Measurements from ENCODE around the gene CRCP. TPM values are rescaled to one million over a fixed set of nuclear protein-coding genes. Genes with fewer than 3 reads are reported as not detected.

CRCP gene
- total and polyA plus RNA-seq, 2 of the 13 experiments (the other 11 are each of a cell fraction or from before 2014, with no cell fraction given) = 22.7 to 31.0 TPM

- TF ChIP-seq ZNF407 (CRISPR knock-in tag; IDR thresholded peaks at IDR 0.05; ENCODE audit: not compliant biosample characterization) (peak; percentile 46), E2F5 (CRISPR knock-in tag; conservative IDR thresholded peaks at IDR 0.05) (peak; percentile 61), MTF1 (CRISPR knock-in tag; IDR thresholded peaks at IDR 0.05) (no peak), NFYB (CRISPR knock-in tag; IDR thresholded peaks at IDR 0.05) (peak; percentile 89), ZNF224 (CRISPR knock-in tag; IDR thresholded peaks at IDR 0.05) (0 out of 2 replicates have a peak, but pooled peaks have one; percentile 61), PHF8 (CRISPR knock-in tag; IDR thresholded peaks at IDR 0.05) (peak; percentile 73), MBD4 (IDR thresholded peaks at IDR 0.05; ENCODE audit: borderline replicate concordance, low read length) (no peak), ZNF225 (CRISPR knock-in tag; IDR thresholded peaks at IDR 0.05) (no peak)
- TF ChIP-seq, protein P1, sequence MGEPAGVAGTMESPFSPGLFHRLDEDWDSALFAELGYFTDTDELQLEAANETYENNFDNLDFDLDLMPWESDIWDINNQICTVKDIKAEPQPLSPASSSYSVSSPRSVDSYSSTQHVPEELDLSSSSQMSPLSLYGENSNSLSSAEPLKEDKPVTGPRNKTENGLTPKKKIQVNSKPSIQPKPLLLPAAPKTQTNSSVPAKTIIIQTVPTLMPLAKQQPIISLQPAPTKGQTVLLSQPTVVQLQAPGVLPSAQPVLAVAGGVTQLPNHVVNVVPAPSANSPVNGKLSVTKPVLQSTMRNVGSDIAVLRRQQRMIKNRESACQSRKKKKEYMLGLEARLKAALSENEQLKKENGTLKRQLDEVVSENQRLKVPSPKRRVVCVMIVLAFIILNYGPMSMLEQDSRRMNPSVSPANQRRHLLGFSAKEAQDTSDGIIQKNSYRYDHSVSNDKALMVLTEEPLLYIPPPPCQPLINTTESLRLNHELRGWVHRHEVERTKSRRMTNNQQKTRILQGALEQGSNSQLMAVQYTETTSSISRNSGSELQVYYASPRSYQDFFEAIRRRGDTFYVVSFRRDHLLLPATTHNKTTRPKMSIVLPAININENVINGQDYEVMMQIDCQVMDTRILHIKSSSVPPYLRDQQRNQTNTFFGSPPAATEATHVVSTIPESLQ (CRISPR knock-in tag; conservative IDR thresholded peaks at IDR 0.05) = no peak
- TF ChIP-seq, protein P2, sequence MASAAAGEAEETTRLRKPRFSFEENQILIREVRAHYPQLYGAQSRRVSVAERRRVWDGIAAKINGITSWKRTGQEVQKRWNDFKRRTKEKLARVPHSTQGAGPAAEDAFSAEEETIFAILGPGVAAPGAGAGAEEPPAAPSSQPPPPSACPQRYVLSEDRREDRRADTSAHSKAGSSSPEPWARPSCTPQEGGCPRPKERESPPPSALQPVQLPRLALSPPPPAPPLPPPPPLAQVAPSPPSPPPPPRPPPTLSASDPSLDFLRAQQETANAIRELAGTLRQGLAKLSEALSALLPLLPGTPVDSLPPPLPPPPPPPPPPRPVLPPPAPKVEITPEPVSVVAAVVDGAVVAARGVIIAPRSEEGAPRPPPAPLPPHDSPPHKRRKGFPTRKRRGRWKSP (CRISPR knock-in tag; IDR thresholded peaks at IDR 0.05) = no peak
- TF ChIP-seq, protein P3, sequence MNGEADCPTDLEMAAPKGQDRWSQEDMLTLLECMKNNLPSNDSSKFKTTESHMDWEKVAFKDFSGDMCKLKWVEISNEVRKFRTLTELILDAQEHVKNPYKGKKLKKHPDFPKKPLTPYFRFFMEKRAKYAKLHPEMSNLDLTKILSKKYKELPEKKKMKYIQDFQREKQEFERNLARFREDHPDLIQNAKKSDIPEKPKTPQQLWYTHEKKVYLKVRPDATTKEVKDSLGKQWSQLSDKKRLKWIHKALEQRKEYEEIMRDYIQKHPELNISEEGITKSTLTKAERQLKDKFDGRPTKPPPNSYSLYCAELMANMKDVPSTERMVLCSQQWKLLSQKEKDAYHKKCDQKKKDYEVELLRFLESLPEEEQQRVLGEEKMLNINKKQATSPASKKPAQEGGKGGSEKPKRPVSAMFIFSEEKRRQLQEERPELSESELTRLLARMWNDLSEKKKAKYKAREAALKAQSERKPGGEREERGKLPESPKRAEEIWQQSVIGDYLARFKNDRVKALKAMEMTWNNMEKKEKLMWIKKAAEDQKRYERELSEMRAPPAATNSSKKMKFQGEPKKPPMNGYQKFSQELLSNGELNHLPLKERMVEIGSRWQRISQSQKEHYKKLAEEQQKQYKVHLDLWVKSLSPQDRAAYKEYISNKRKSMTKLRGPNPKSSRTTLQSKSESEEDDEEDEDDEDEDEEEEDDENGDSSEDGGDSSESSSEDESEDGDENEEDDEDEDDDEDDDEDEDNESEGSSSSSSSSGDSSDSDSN (CRISPR knock-in tag; IDR thresholded peaks at IDR 0.05) = peak; percentile 86; the same call in 1 of the 2 replicates
These were observed 38.8 kb upstream of the CRCP start, which contains the start of gene ASL (continued) for GRCh38 chr7:66075590-66076461.

Data from HepG2 (cell line).